WI38 (cell line): Measurements from ENCODE around the gene GAS5.

Experiments
- H3K4me3 ChIP-seq: 2 replicates; pipeline ENCODE4 v1.5.1; 2011; ENCODE audit warnings: low read depth, mild to moderate bottlenecking, control low read depth, low read length
- TF ChIP-seq, protein P1 (sequence below): IDR thresholded peaks from 2 replicates; pipeline ENCODE4 v1.5.1; 2012; ENCODE audit warnings: low read depth, mild to moderate bottlenecking, control low read depth, low read length

Gene GAS5

GRCh38 chr1:173870252-173871075 is 2.7 kb upstream of the GAS5 start:
- TF ChIP-seq, protein P1, sequence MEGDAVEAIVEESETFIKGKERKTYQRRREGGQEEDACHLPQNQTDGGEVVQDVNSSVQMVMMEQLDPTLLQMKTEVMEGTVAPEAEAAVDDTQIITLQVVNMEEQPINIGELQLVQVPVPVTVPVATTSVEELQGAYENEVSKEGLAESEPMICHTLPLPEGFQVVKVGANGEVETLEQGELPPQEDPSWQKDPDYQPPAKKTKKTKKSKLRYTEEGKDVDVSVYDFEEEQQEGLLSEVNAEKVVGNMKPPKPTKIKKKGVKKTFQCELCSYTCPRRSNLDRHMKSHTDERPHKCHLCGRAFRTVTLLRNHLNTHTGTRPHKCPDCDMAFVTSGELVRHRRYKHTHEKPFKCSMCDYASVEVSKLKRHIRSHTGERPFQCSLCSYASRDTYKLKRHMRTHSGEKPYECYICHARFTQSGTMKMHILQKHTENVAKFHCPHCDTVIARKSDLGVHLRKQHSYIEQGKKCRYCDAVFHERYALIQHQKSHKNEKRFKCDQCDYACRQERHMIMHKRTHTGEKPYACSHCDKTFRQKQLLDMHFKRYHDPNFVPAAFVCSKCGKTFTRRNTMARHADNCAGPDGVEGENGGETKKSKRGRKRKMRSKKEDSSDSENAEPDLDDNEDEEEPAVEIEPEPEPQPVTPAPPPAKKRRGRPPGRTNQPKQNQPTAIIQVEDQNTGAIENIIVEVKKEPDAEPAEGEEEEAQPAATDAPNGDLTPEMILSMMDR: no peak
- no peak overlapping the region for H3K4me3 ChIP-seq

- peak overlapping the region; percentile 92 for H3K4me3 ChIP-seq
- TF ChIP-seq, protein P1: no peak
These were observed 1.2 kb upstream of the GAS5 start for GRCh38 chr1:173869021-173869359.

DNA sequence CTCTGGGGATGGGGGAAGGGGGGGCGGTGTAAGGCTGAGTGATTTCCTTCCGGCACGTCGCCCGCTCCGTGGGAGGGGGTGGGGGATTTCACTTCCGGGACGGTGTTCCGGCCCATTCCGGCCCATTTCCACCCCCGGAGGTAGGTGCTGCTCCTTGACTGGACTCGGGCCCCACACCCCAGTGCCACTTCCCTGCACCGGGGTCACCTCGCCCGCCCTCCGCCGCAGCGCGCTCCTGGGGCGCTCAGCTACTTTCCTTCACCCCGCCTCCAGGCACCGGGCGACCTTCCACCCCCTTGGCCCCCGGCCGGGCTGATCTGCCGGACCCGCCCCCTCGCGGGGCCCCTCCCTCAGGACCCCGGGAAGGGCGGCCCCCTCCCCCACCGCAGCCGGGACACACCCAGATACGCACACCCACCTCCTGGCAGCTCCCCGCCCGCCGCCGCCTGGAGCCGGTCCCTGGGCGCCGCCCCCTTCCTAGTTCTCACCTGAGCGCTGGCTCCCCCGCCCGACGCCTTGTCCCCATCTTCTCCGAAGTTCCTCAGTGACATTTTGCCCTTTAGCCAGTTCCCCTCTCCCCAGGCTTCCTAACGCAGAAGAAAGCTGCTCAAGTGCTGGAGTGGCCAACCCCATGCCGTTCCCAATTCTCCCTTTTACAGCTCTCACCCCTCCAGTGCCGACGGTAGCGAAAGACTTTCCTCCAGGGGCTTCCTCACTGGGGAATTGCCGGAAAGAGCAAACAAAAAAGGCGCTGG is 654 bp upstream of the GAS5 start, which contains the start of gene ZBTB37:
Gene ZBTB37 (plus strand): TSS at position 115 of the 755 bp plus-strand sequence. CDS start 1,846 bp downstream, outside the sequence.
- peak within 1 kb of the TSS; percentile 92 for H3K4me3 ChIP-seq
- TF ChIP-seq, protein P1: no peak

DNA sequence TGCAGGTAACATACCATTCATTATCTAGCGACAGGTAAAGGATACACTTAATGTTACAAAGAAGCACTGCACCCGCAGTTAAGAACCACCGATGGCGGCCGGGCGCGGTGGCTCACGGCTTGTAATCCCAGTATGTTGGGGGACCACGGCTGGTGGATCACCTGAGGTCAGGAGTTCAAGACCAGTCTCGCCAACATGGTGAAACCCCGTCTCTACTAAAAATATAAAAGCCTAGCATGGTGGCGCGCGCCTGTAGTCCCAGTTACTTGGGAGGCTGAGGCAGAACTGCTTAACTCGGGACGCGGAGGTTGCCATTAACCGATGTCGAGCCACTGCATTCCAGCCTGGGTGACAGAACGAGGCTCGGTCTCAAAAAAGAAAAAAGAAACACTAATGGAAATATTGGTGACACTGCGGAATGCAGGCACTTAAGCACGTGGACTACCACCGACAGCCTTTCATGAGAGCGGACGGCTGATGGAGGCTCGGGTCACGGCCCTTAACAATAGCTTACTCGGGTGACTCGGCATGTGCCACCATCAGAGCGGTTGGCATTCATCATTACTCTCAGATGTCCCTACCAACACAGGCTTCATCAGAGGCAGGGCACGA is 542 bp downstream of the GAS5 start:
- TF ChIP-seq, protein P1: no peak
- peak overlapping the region; percentile 92 for H3K4me3 ChIP-seq

DNA sequence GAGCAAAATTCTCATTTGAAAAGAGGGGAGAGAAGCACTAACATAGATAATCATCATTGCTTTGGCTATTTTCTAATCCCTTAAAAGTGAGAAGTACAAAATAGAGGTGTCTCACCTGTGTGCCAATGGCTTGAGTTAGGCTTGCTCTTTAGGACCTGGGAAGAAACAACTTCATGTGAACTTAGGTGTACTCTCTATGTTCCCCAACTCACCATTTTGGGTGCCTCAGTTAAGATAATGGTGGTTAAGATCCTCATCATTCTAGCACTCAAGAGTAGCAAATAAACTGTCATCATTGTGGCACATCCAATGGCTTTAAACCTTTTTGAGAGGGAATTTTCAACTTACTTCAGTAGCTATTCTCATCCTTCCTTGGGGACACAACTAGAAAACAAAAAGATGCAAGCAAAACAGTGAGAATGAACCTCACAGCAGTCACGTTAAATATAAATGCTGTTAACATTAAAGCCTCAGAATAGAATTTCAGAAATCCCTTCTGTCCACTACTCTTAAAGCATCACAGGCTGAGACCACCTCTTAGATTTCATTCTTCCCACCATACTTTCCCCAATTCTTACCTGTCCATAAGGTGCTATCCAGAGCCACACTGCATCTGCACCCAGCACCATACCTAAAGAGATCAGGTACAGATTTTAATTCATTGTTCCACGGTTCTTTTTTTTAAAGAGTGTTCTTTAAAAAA is 1.2 kb downstream of the GAS5 start:
- TF ChIP-seq, protein P1: no peak
- H3K4me3 ChIP-seq: peak overlapping the region; percentile 92

DNA sequence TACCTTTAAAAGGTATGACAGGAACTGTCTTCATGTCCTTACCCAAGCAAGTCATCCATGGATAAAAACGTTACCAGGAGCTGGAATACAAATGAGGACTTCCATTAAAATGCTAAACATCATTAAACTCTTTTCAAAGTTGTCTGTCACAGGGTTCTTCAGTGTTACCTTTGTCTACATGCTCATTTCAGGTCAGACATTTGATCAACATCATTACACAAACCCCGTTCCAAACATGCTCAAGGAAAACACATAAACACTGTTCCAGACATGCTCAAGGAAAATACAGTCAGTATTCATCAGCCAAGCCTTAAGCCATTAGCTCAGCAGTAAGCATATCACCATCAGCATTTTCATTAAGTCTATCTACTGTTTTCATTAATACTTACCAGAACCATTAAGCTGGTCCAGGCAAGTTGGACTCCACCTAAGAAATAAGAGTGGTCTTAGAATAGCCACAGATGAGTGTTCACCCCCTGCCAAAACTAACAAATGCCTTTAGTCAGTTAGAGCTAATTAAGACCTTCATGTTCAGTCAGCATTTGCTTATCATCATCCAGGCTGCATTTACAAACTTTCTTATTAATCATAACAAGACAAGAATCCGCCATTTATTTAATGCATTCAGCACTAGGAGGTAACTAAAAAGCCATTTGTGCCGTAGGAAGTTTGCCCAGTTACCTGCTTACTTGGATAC is 2.2 kb downstream of the GAS5 start:
- TF ChIP-seq, protein P1: no peak
- H3K4me3 ChIP-seq: peak overlapping the region; percentile 92
